ENCODE data around the gene APBB1. TPM values are rescaled to one million over a fixed set of nuclear protein-coding genes. Genes with fewer than 3 reads are reported as not detected.

The APBB1 gene
- total RNA-seq = 2.3 and 3.3 TPM in 2 replicates

DNA sequence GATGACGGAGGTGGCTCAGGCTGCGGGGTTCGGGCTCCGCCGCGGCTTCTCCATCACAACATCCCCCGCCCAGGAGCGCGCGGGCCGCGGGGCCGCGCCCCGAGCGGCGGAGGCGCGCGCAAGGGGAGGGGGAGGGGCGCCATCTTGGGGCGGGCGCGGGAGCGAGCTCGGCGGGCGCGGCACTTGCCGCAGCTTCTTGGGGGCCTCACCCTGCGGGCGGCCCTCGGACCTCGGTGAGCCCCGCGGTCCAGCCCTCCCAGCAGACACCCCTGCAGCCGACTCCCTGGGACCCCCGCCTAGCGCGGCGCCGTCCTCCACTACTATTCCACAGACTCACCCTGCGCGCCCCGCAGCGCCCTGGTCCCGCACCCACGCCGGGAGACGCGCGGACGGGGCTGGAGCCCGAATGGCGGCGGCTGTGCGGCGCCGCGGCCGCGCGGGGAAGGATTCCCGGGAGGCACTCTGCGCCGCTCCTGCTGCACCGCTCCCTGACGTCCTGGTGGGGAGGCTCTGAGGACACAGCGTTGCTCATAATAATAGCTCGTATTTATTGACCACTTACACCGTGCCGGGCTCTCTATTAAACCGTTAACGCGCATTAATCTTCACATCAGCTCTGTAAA lies at the start of gene APBB1:
Gene APBB1, minus strand, starts transcription at position 86 of the 623 bp plus-strand sequence. CDS start 7,747 bp downstream, outside the sequence.

GRCh38 chr11:6440906-6441358 lies 22.0 kb upstream of the APBB1 start, which contains the start of gene HPX:
Gene HPX, minus strand, starts transcription at chr11:6440987. Its CDS starts 24 bp downstream, at chr11:6440963.

GRCh38 chr11:6389905-6390717 lies 28.8 kb downstream of the APBB1 start, which contains the start of gene SMPD1:
Gene SMPD1, plus strand, starts transcription at chr11:6390474. Its CDS starts 125 bp downstream, at chr11:6390599.

Other genes with a start within 250 kb of the APBB1 start
- gene OR52B2, start 248.8 kb downstream of the APBB1 start, total RNA-seq = not detected in 2 replicates
- gene OR52W1, start 219.9 kb downstream of the APBB1 start, total RNA-seq = not detected in 2 replicates
- not detected in 2 replicates for gene C11orf42, start 213.5 kb downstream of the APBB1 start, total RNA-seq
- 16.5 and 26.7 TPM in 2 replicates for gene FHIP1B, start 184.5 kb downstream of the APBB1 start, total RNA-seq
- not detected in 2 replicates for gene CNGA4, start 180.0 kb downstream of the APBB1 start, total RNA-seq
- gene CCKBR, start 159.3 kb downstream of the APBB1 start, total RNA-seq = not detected in 2 replicates
- gene CAVIN3, start 98.6 kb downstream of the APBB1 start, total RNA-seq = 187 and 202 TPM in 2 replicates
- 8.1 and 9.6 TPM in 2 replicates for gene SMPD1, start 28.6 kb downstream of the APBB1 start, total RNA-seq
- gene HPX, start 21.9 kb upstream of the APBB1 start, total RNA-seq = 0.28 TPM in 1 of 2 replicates, not detected in the other
- 9.6 and 11.0 TPM in 2 replicates for gene TRIM3, start 54.8 kb upstream of the APBB1 start, total RNA-seq
- gene ARFIP2, start 62.2 kb upstream of the APBB1 start, total RNA-seq = 55.6 and 60.4 TPM in 2 replicates
- gene TIMM10B, start 62.4 kb upstream of the APBB1 start, total RNA-seq = 25.0 and 37.7 TPM in 2 replicates
- gene DNHD1, start 78.2 kb upstream of the APBB1 start, total RNA-seq = 1.1 and 2.0 TPM in 2 replicates
- gene RRP8, start 184.5 kb upstream of the APBB1 start, total RNA-seq = 15.3 and 15.9 TPM in 2 replicates
- gene ILK, start 184.7 kb upstream of the APBB1 start, total RNA-seq = 63.5 and 73.3 TPM in 2 replicates
- gene TAF10, start 193.1 kb upstream of the APBB1 start, total RNA-seq = 66.9 and 85.6 TPM in 2 replicates
- 11.3 and 20.7 TPM in 2 replicates for gene TPP1, start 200.3 kb upstream of the APBB1 start, total RNA-seq
- gene DCHS1, start 236.7 kb upstream of the APBB1 start, total RNA-seq = 0.09 and 0.21 TPM in 2 replicates